GM19025 (cell line): ENCODE data around the gene MYT1.
"Not testable (repeated sequence)": the region's sequence is repeated elsewhere in the genome, so short reads cannot be mapped to it uniquely, and the experiment has no call there.

Source experiments
- ATAC-seq: cut with Tn5 transposase; IDR thresholded peaks from one replicate; pipeline ENCODE4 v1.9.1; 2021; ENCODE audit warnings: mild to moderate bottlenecking, low read depth, moderate library complexity; ENCODE audit not compliant: unreplicated experiment

MYT1 gene

DNA sequence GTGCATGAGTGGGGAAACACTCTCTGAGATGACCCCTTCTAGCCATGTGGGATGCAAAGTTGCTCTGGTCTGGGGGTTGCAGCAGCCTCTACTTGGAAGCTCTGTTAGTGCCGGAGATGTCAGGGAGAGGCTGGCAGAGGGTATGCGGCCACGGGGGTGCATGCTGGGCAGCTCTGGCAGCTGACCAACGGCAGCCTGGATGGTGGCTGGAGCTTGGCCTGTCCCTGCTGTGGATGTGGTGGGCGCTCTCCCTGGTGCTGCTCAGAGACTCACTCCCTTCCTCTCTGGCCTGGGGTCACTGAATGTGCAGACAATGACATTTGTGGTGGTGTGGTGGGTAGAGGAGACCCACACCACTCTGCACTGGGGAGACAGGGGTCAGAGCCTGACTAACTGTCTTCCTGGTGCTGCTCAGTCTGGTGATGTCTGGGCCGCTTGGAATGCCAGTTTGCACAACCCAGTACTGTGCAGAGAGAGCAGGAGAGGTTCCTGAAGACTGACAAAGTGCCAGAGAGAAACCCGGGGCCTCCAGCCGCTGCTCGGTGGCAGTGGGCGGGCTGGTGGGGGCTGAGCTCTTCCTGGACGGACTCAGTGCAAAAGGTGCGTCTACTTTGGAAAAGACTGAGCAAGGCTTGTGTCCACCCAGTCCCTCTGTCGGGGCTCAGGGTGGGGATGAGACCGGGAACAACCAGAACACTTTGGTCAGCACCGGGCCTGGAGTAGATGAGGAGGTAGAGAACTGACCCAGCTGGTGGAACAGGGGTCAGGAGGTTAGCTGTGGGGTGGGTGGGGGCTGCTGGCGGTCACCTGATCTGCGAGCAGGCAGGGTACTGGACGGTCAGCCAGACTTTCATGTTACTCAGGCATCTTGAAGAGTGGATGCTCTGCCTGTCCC is 2.7 kb downstream of the MYT1 start:
- no peak for ATAC-seq

DNA sequence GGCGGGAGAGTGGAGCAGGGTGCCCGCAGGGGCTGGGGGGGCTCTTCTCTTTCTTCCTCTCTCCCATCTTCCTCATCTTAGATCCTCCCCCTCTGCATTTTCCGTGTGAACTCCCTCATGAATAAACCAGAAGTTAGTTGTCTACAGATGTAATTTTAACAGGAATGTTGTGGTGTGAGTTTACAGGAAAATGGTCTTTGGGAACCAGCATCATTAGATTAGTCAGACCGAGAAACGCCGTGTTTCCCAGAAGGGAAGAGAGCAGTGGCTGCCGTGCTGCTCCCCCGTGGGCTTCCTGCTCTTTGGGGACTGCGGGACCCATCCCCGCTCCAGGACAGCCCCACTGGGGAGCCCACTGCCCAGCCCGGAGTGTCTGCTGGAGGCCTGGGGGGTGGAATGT is 3.4 kb downstream of the MYT1 start:
- no peak for ATAC-seq

DNA sequence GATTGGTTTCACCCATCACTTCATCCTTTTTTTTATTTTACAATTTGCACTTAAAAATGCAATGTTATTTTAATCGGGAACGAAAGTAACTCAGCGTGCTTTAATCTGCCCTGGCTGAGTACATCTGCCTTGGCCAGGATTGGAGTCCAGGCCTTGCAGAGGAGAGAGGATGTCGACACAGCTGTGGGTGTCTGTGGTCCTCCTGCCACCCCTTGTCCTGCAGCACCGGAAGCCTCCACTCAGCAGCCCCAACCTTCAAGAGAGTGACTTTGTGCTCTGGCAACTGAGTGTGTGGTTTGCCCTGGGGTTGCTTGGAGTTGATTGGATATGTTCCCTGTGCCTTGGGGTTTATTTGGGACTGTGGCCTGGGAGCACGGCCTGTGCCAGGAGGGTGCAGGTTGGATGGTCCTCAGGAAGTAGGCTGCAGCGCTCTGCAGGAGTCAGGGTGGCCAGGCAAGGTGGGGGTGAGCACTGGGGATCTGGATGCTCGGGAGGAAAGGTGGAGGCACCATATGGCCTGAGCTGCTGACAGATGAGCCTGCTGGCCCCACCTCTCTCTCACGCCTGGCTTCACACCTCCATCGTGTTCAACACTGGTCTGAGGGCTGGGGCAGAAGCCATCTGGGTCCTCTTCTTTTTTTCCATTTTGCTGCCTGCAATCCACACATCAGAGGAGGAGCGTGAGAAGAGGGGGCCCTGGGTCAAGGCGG is 4.3 kb downstream of the MYT1 start:
- no peak for ATAC-seq

DNA sequence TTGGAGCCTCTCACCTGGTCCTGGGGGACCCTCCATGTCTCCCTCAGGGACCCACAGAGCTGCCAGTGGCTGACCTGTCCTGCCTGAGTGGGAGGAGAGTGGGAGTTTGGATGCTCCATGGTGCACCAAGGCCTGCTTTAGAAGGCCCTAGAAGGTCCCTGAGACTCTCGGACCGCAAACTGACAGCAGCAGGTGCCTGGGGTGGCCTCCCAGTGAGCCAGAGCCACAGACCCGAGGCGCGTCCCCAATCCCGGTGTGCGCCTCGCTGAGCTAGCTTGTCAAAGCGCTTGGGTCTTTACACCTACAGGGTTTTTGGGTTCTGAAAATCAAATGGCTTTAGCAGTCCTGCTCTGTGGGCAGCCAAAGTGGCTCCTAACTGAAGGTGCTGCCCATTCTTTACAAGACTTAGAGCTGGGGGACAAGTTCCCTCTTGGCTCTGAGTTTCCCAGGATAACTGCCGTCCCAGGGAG is 4.9 kb downstream of the MYT1 start:
- ATAC-seq = no peak

DNA sequence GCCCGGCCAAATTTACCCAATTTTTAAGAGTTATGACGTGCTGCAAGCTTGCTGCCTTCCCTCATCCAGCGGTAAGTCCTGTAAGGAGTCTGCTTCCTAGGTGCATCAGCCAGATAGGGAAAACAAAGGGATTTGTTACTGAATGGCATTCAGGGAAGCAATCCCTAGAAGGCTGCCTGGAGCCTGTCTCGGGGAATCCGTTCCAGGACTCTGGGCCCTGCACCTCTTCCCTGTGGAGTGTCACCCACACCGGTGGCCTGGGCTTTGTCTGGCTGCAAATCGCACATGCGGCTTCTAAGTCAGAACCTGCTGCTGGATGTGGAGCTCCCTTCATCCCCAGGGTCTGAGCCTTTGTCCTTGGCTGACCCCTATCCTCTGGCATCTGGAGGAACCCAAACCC is 7.0 kb downstream of the MYT1 start:
- ATAC-seq = no peak

DNA sequence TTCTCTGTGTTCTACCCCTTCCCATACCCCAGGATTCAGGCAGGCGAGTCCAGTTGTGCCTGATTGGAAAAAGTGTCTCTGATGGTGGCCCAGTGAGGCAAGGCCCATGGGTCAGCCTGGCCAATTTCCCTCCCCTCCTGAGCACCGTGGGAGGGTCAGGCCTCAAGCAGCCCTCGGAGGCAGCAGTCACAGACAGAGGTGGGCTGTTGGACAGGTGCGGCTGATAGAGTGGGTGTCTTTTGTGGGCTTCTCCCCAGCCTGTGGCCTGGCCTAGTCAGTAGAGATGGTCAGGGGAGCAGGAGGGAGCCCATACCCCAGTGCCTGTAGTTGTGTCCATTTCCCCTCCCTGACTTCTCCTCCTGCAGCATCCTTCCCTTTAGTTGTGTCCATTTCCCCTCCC is 8.9 kb downstream of the MYT1 start:
- ATAC-seq = no peak

DNA sequence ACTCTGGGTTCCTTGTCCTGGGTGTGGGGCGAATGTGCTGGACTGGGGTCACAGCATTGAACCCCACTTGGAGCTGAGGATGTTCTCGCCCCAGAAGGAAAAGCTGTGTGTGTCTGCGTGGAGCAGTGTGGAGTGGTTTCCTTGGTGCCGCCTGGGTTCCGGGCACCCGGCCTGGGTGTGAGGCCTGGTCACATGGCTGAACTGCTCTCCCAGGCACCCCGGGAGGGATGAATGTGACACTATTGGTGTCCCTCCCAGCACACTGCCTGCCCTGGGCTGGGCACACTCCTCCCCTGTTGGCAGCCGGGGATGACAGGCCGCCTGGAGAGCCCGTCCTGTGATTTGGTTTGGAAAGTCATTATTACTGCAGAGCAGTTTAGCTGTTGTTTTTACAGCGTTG is 12.3 kb downstream of the MYT1 start:
- no peak for ATAC-seq

DNA sequence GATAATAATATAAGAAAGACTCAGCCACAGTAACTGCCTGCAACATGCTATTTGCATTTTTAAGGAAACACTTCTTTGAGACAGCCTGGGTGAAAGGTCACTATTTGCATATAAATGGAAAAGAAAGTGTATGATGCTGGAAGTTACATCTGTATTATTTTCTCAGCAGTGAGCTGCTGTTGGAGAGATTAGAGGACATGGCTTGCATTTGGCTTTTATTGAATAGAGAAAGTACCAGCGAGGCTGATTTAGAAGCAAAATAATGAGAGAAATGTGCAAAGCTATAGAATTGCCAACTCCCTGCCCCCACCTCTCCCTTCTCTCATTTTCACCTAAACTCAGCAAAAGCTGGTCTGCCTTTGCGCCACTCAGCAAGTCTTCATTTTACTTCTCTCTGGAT is 12.7 kb downstream of the MYT1 start:
- no peak for ATAC-seq

DNA sequence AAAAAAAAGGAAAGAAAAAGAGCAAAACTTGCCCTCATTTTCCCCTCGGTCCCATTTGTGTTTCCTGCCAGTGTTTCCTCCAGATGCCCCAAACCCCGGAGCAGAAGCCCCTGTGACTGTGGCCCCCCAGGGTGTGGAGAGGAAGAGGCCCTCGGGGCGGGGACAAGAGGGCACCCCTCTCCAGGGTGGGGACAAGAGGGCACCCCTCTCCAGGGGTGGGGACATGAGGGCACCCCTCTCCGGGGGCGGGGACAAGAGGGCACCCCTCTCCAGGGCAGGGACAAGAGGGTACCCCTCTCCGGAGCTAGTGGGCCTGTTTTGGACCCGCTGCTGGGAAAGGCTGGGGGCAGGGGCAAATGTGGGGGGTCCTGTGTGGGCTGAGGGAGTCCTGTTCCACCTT is 13.1 kb downstream of the MYT1 start:
- ATAC-seq = no peak

DNA sequence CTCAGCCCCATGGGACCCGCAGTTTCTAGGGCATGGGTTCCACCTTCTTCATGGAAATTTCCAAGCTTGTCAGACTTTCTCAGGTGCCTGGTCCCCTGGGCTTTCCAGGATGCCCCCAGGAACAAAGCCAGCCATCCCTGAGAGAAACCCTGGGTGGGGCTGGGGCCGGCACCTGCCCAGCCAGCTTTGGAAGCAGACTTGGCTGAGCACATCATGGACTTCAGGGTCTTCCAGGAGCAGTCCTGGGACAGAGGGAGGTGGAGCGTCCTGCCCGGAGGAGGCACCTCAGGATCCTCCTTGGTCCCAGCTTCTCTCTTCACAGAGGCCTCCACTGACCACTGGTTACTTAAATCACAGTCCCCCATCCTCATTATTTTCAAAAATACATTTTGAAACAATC is 13.5 kb downstream of the MYT1 start:
- ATAC-seq = no peak

DNA sequence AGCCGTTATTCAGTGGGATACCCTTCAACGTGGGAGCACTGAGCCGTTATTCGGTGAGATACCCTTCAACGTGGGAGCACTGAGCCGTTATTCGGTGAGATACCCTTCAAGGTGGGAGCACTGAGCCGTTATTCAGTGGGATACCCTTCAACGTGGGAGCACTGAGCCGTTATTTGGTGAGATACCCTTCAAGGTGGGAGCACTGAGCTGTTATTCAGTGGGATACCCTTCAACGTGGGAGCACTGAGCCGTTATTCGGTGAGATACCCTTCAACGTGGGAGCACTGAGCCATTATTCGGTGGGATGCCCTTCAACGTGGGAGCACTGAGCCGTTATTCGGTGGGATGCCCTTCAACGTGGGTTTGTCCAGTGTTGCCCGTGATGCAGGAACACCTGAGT is 14.7 kb downstream of the MYT1 start:
- not testable (repeated sequence) for ATAC-seq

DNA sequence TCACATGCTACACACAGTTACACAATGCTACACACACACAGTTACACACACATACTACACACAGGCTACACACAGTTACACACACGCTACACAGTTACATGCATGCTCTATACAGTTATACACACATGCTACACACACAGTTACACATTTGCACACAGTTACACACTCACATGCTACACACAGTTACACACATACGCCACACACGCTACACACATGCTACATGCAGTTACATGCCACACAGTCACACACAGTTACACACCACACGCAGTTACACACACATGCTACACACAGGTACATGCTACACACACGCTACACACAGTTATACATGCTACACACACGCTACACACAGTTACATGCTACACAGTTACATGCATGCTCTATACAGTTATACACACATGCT is 15.6 kb downstream of the MYT1 start:
- no peak for ATAC-seq

DNA sequence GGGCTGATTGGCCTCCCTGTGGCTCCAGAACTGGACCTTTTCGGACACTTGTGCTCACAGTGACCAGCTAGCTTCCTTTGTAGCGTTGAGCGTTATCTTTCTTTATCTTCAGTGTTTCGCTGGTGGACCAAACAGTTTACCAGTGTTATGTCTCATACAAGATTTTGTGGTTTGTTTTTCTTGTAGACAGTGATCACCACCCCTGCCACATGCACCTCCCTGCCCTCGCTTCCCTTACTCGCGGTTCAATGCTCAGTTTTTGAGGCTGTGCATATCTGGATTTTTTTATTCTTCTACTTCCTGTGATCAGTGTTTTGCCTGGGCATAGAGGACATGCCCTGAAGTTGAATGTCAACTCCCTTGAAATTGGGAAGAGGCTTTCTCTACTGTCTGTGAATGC is 16.4 kb downstream of the MYT1 start:
- ATAC-seq = no peak

DNA sequence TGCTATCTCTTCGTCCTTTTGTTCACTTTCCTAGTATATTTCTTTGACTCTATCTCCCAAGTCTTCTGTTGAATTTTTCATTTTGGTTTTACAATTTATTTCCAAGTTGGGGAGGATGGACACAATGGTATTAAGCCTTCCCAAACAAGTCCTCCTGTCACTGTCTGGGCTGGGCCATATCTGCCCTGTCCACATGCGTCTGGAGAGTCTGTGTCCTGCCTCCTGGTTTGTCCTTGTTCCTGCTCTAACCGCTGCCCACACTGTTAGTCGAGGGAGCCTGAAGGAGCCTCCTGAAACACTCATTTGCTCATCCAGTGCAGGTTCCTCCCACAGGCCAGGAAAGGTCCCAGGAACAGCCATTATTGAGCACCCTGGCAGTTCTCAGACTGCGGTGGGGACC is 17.1 kb downstream of the MYT1 start:
- ATAC-seq = no peak

DNA sequence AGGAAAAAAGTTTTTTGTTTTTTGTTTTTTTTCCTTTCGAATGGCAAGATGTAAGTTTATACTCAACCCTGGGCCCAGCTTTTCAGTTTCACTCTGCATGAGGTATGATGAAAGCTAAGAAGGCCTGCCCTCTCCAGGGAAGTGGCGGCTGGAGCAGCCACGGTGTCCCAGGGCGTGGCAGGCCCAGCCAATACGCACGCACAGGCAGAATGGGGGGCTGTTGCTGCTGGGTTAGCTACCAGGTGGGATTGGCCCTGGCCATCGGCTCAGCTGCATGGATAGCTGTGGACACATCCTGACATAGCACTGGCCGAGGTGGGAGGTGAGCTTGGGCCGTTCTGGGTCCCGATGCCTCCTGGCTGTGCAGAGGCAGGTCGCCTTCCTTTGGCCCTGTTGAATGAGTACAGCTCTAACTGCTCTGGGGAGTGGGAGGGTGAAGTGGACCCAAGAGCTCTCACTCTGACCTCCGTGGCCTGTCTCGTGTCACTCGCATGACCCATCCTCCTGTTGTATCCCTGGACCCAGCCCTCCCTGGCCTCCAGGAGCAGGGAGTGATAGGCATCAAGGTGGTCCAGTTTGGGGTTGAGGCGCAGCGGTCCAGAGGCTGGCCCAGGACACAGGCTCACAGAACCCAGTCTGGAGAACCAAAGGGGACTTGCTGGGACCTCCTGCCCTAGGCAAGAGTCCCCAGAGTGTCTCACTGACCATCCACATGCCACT is 18.1 kb downstream of the MYT1 start:
- no peak for ATAC-seq

DNA sequence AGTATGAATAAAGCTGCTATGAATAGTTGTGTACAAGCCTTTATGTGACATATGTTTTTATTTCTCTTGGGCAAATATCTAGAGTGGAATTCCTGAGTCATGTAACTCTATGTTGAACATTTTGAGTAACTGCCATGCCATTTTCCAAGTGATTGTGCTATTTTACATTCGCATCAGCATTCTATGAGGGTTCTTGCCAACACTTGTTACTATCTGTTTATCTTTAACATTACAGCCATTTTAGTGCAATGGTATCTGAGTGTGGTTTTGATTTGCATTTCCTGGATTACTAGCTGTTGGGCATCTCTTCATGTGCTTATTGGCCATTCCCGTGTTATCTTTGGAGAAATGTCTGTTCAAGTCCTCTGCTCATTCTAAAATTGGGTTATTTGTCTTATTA is 19.1 kb downstream of the MYT1 start:
- ATAC-seq = no peak

DNA sequence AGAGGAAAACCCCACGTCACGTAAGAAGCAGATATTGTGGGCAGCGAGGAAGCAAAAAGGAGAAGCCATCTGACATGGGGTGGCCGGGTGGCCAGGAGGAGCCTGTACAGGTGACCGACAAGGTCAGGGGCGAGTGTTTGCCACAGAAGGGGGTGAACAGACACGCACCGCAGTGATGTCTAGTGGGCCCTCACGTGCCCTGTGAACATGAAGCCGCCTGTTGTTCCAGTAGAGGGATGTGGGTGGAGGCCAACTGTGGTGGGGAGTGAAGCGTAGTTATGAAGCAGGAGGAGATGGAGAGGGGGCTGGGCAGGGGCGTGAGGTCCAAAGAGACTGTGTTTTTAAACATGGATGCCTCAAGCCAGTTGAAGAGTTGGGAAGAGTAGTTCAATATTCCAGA is 20.5 kb downstream of the MYT1 start:
- no peak for ATAC-seq

DNA sequence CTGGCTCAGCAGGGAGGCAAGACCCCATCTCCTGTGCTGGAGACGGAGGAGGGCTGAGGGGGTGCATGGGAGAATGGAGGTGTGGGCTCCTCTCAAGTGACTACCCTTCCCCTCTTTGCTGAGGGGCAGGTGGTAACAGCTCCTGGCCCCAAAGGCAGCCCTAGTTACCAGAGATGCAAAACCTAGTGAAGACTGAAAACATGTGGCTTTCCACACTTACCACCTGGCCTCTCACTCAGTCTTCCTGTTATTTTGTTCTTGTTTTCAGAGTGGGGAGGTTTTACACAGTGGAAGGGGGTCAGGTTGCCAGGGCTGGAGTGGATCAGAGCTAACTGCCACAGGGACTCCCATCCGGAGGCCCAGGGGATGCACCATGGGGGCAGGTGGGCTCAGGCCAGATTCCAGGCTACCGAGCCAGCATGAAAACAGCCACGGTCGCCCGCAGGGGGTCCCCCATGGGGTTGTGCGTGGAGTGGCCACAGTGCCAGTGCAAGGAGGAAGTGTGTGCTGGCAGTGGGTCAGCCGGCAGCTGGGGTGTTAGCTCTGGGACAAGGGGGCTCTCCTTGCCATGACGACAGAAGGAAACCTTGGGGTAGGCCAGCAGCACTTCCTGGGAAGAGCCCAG is 21.1 kb downstream of the MYT1 start:
- no peak for ATAC-seq

DNA sequence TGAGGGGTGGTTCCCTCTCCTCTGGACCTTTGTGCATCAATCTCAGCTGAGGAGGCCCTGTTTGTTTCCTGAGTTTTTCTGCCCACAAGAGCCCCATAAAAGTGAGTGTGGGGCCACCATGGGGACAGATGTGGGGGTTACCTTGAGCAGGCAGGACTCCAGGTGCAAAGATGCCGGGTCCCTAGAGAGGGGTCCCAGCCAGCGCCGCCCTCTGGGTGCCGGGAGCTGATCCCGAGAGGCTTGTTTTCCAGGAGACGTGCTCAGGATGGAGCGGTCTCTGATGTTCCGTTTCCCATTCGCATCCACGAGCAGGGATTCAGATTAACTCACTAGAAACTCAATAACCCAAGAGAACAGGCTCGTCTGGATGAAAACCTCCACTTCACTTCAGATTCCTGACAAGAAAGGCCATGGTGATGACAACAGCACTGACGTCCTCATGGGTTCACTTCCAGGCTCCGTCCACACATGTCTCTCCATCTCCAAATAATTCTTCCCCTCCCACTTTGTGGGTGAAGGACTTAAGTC is 21.9 kb downstream of the MYT1 start:
- ATAC-seq = no peak

DNA sequence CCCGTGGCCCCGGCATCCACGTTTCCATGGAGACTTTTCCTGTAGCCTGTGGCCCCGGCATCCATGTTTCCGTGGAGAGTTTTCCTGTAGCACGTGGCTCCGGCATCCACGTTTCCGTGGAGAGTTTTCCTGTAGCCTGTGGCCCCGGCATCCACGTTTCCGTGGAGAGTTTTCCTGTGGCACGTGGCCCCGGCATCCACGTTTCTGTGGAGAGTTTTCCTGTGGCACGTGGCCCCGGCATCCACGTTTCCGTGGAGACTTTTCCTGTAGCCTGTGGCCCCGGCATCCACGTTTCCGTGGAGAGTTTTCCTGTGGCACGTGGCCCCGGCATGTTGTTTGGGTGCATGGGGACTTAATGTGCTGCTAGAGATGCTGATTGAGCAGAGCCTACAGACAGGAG is 23.0 kb downstream of the MYT1 start:
- not testable (repeated sequence) for ATAC-seq

DNA sequence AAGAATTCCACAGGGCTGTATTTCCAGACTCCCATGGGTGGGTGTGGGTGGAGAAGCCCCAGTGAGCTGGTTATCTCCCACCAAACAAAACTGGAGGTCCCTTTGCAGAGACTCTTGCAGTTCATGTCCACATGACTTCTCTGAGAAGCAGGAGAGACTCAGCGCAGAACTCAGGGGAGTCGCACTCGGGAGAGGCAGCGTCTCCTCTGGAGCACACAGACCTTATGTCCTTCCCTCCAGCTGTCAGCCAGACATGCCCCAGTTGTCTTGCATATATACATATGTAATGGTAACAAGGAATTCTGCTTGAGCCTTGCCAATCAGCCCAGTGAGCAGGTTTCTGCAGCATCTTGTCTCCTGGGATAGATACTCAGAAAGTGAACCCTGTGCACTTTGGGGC is 23.8 kb downstream of the MYT1 start:
- ATAC-seq = no peak
